ENCODE data around the gene APBA2. TPM values are rescaled to one million over a fixed set of nuclear protein-coding genes. Genes with fewer than 3 reads are reported as not detected.

APBA2 gene
- total and polyA plus RNA-seq, 10 of the 15 experiments (the other 5 are each of a cell fraction or from before 2014, with no cell fraction given), result 0.06 to 0.26 (median 0.07) TPM; not detected in 7

DNA sequence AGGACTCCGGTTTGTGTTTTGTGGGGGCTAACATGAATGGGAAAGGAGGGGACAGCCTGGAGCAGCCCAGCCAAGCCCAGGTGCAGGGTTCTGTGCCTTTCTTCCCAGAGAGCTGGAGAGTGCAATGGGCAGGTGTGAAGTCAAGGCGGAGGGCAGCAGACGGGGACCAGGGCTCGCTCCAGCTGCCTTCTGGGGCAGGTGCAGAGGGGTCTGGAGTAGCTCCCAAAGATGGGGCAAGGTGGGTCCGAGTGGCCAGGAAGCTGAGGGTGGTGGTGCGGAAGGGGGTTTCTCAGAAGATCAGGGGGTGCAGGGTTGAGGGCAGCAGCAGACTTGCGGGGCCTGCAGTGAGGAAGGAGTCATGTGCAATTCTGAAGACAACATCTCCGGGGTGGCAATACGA lies 225.0 kb downstream of the APBA2 start:
- TF ChIP-seq STAT3 (IDR thresholded peaks at IDR 0.05; ENCODE audit: low read depth, low read length), result no peak
- TF ChIP-seq TAF1 (IDR thresholded peaks at IDR 0.05; ENCODE audit: borderline replicate concordance, low read depth, low read length), result no peak
- TF ChIP-seq GATAD2B (conservative IDR thresholded peaks at IDR 0.05; ENCODE audit: low read depth), result no peak
- TF ChIP-seq, protein P1, sequence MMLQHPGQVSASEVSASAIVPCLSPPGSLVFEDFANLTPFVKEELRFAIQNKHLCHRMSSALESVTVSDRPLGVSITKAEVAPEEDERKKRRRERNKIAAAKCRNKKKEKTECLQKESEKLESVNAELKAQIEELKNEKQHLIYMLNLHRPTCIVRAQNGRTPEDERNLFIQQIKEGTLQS (IDR thresholded peaks at IDR 0.05; ENCODE audit: borderline replicate concordance, extremely low read depth, low read depth, low read length), result no peak
- TF ChIP-seq SRF (IDR thresholded peaks at IDR 0.05; ENCODE audit: low read depth in 2 of 2, low read length in 2 of 2), result no peak
- TF ChIP-seq BHLHE40 (IDR thresholded peaks at IDR 0.05; ENCODE audit: borderline replicate concordance in 1 of 2, low read depth in 2 of 2, low read length in 1 of 2), result no peak
- no peak for TF ChIP-seq NBN (IDR thresholded peaks at IDR 0.05)
- no peak for TF ChIP-seq LARP7 (IDR thresholded peaks at IDR 0.05)
- TF ChIP-seq, protein P2, sequence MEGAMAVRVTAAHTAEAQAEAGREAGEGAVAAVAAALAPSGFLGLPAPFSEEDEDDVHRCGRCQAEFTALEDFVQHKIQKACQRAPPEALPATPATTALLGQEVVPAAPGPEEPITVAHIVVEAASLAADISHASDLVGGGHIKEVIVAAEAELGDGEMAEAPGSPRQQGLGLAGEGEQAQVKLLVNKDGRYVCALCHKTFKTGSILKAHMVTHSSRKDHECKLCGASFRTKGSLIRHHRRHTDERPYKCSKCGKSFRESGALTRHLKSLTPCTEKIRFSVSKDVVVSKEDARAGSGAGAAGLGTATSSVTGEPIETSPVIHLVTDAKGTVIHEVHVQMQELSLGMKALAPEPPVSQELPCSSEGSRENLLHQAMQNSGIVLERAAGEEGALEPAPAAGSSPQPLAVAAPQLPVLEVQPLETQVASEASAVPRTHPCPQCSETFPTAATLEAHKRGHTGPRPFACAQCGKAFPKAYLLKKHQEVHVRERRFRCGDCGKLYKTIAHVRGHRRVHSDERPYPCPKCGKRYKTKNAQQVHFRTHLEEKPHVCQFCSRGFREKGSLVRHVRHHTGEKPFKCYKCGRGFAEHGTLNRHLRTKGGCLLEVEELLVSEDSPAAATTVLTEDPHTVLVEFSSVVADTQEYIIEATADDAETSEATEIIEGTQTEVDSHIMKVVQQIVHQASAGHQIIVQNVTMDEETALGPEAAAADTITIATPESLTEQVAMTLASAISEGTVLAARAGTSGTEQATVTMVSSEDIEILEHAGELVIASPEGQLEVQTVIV (IDR thresholded peaks at IDR 0.05; ENCODE audit: borderline replicate concordance, partially characterized antibody), result no peak
- TF ChIP-seq BRCA1 (IDR thresholded peaks at IDR 0.05; ENCODE audit: low read depth, low read length), result no peak
- TF ChIP-seq NR2F1 (conservative IDR thresholded peaks at IDR 0.05), result no peak
- no peak for TF ChIP-seq IKZF2 (IDR thresholded peaks at IDR 0.05)
- TF ChIP-seq CBFB (IDR thresholded peaks at IDR 0.05; ENCODE audit: low read depth), result no peak
- POLR2A ChIA-PET, result no interaction called here
- no peak overlapping the region for H3K27ac ChIP-seq (ENCODE audit: control insufficient read depth, insufficient read depth)
- no peaks in the 10 kb centered on the region for H3K36me3 ChIP-seq (ENCODE audit: control insufficient read depth in 2 of 2, insufficient read depth in 2 of 2, low read length in 1 of 2)
- H3K4me3 ChIP-seq, result no peak overlapping the region
- no peaks in the 10 kb centered on the region for H4K20me1 ChIP-seq (ENCODE audit: control insufficient read depth, insufficient read depth)
- SMC1A ChIA-PET (ENCODE audit: uncharacterized antibody, unreplicated experiment), result no interaction called here
- 18% methylated on average over 9 of the region's 9 CpGs for WGBS (ENCODE audit: insufficient coverage, insufficient replicate concordance, low lambda C conversion rate, missing lambda C conversion rate)
- intact Hi-C loops (cut with micrococcal nuclease; ENCODE audit: unreplicated experiment) (no loop called here), in situ Hi-C loops (cut with MboI) (loop anchor here (25.0 kb wide), 1 partner anchor 952 kb away; no protein-coding TSS in a partner anchor)
- CTCF ChIA-PET, result interaction anchor here (0.7 to 1.1 kb wide), 2 partner anchors 30 to 908 kb away, joined by 3 to 4 read pairs; no protein-coding TSS in a partner anchor
- no peaks in the 10 kb centered on the region for H3K79me2 ChIP-seq (ENCODE audit: control insufficient read depth, insufficient read depth, low read length)
- H3K9me3 ChIP-seq (replicated peaks; ENCODE audit: control insufficient read depth, insufficient read depth, low read length), result no peaks in the 10 kb centered on the region
- DNase-seq (ENCODE audit: low read depth, low spot score) (no peak), ATAC-seq (no peak), FAIRE-seq (no peak)
- H3K4me2 ChIP-seq (ENCODE audit: control insufficient read depth, insufficient read depth), result no peak overlapping the region
- no peaks in the 10 kb centered on the region; a peak in 1 of 4 replicates for H3K27me3 ChIP-seq (replicated peaks in 1 of 2; ENCODE audit: control insufficient read depth in 2 of 2, insufficient read depth in 2 of 2, low read length in 1 of 2)
- BruUV-seq (replicated peaks), result no TSS peak
- H2AFZ ChIP-seq (ENCODE audit: control insufficient read depth, low read depth, low read length), result no peak overlapping the region
- no peak overlapping the region for H3K9ac ChIP-seq (ENCODE audit: control insufficient read depth, insufficient read depth, low read length)
- no peaks in the 10 kb centered on the region for H3K4me1 ChIP-seq (ENCODE audit: control insufficient read depth, insufficient read depth, low read length)
- RAD21 ChIA-PET (ENCODE audit: unreplicated experiment), result no interaction called here
